ENCODE data around the gene CAGE1. TPM values are rescaled to one million over a fixed set of nuclear protein-coding genes. Genes with fewer than 3 reads are reported as not detected.

CAGE1 gene
- total and polyA plus RNA-seq, 10 of the 15 experiments (the other 5 are each of a cell fraction or from before 2014, with no cell fraction given): 0.03 to 0.42 (median 0.08) TPM; not detected in 3

DNA sequence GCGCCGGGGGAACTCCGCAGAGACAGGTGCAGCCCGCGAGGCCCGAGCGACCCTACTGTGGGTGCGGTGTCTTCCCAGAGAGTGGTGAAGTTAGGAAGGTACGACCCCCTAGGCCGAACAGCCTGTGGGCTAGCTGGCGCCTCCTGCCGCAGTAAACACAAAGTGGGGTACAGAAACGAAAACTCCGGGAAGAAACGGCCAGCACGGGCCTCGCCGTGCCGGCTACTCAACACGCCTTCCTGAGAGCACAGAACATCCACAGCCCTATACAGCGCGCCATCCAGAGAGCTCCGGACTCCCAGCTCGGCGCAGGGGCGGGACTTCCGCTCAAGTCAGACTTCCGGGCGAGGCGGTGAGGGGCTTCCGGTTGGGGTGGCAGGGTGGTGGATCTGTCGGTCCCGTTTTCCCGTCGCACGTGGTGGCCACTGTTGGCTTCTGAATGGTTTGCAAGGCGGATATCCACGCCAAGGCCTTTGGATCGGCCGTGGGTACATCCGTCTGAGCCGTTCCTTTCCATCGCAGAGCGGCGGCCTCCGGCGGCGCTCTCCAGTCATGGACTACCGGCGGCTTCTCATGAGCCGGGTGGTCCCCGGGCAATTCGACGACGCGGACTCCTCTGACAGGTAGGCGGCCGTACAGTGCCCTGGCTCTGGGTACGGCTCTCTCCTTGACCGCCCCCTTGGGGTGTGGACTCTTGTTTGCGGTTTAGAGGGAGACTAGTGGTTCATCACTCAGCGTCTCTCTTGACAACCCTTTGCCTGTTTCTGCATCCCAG, at the start of gene CAGE1, which contains the start of gene RIOK1 (continued):
- TF ChIP-seq, protein P1, sequence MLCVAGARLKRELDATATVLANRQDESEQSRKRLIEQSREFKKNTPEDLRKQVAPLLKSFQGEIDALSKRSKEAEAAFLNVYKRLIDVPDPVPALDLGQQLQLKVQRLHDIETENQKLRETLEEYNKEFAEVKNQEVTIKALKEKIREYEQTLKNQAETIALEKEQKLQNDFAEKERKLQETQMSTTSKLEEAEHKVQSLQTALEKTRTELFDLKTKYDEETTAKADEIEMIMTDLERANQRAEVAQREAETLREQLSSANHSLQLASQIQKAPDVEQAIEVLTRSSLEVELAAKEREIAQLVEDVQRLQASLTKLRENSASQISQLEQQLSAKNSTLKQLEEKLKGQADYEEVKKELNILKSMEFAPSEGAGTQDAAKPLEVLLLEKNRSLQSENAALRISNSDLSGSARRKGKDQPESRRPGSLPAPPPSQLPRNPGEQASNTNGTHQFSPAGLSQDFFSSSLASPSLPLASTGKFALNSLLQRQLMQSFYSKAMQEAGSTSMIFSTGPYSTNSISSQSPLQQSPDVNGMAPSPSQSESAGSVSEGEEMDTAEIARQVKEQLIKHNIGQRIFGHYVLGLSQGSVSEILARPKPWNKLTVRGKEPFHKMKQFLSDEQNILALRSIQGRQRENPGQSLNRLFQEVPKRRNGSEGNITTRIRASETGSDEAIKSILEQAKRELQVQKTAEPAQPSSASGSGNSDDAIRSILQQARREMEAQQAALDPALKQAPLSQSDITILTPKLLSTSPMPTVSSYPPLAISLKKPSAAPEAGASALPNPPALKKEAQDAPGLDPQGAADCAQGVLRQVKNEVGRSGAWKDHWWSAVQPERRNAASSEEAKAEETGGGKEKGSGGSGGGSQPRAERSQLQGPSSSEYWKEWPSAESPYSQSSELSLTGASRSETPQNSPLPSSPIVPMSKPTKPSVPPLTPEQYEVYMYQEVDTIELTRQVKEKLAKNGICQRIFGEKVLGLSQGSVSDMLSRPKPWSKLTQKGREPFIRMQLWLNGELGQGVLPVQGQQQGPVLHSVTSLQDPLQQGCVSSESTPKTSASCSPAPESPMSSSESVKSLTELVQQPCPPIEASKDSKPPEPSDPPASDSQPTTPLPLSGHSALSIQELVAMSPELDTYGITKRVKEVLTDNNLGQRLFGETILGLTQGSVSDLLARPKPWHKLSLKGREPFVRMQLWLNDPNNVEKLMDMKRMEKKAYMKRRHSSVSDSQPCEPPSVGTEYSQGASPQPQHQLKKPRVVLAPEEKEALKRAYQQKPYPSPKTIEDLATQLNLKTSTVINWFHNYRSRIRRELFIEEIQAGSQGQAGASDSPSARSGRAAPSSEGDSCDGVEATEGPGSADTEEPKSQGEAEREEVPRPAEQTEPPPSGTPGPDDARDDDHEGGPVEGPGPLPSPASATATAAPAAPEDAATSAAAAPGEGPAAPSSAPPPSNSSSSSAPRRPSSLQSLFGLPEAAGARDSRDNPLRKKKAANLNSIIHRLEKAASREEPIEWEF (IDR thresholded peaks at IDR 0.05; ENCODE audit: insufficient replicate concordance, low read depth, low read length): no peak
- TF ChIP-seq POLR2AphosphoS5 (IDR thresholded peaks at IDR 0.05; ENCODE audit: low read length) (peak; percentile 99), ZBED1 (IDR thresholded peaks at IDR 0.05; ENCODE audit: borderline replicate concordance) (peak; percentile 49; the same call in 1 of the 2 replicates), MXI1 (IDR thresholded peaks at IDR 0.05; ENCODE audit: low read depth, low read length) (peak; percentile 95), SMAD1 (IDR thresholded peaks at IDR 0.05; ENCODE audit: low read depth, partially characterized antibody) (peak; percentile 44), PAX8 (IDR thresholded peaks at IDR 0.05) (no peak), SREBF1 (IDR thresholded peaks at IDR 0.05; ENCODE audit: low read length) (no peak), IRF4 (IDR thresholded peaks at IDR 0.05; ENCODE audit: low read depth, low read length) (peak; percentile 46), IKZF2 (IDR thresholded peaks at IDR 0.05) (peak; percentile 45 to 74), HDAC6 (IDR thresholded peaks at IDR 0.05; ENCODE audit: unreplicated experiment) (peak; percentile 55), SMARCA5 (IDR thresholded peaks at IDR 0.05) (no peak), SRF (IDR thresholded peaks at IDR 0.05; ENCODE audit: low read depth in 2 of 2, low read length in 2 of 2) (no peak), STAT3 (IDR thresholded peaks at IDR 0.05; ENCODE audit: low read depth, low read length) (no peak), ZSCAN29 (IDR thresholded peaks at IDR 0.05) (no peak), SIN3A (IDR thresholded peaks at IDR 0.05; ENCODE audit: low read depth, low read length) (peak; percentile 79)
- TF ChIP-seq, protein P2, sequence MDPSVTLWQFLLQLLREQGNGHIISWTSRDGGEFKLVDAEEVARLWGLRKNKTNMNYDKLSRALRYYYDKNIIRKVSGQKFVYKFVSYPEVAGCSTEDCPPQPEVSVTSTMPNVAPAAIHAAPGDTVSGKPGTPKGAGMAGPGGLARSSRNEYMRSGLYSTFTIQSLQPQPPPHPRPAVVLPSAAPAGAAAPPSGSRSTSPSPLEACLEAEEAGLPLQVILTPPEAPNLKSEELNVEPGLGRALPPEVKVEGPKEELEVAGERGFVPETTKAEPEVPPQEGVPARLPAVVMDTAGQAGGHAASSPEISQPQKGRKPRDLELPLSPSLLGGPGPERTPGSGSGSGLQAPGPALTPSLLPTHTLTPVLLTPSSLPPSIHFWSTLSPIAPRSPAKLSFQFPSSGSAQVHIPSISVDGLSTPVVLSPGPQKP (IDR thresholded peaks at IDR 0.05; ENCODE audit: low read depth, low read length): peak; percentile 78
- TF ChIP-seq, protein P3, sequence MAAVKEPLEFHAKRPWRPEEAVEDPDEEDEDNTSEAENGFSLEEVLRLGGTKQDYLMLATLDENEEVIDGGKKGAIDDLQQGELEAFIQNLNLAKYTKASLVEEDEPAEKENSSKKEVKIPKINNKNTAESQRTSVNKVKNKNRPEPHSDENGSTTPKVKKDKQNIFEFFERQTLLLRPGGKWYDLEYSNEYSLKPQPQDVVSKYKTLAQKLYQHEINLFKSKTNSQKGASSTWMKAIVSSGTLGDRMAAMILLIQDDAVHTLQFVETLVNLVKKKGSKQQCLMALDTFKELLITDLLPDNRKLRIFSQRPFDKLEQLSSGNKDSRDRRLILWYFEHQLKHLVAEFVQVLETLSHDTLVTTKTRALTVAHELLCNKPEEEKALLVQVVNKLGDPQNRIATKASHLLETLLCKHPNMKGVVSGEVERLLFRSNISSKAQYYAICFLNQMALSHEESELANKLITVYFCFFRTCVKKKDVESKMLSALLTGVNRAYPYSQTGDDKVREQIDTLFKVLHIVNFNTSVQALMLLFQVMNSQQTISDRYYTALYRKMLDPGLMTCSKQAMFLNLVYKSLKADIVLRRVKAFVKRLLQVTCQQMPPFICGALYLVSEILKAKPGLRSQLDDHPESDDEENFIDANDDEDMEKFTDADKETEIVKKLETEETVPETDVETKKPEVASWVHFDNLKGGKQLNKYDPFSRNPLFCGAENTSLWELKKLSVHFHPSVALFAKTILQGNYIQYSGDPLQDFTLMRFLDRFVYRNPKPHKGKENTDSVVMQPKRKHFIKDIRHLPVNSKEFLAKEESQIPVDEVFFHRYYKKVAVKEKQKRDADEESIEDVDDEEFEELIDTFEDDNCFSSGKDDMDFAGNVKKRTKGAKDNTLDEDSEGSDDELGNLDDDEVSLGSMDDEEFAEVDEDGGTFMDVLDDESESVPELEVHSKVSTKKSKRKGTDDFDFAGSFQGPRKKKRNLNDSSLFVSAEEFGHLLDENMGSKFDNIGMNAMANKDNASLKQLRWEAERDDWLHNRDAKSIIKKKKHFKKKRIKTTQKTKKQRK (IDR thresholded peaks at IDR 0.05; ENCODE audit: low read depth, low read length): no peak
- TF ChIP-seq, protein P4, sequence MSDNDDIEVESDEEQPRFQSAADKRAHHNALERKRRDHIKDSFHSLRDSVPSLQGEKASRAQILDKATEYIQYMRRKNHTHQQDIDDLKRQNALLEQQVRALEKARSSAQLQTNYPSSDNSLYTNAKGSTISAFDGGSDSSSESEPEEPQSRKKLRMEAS (IDR thresholded peaks at IDR 0.05; ENCODE audit: low read depth, low read length): peak; percentile 91
- TF ChIP-seq, protein P5, sequence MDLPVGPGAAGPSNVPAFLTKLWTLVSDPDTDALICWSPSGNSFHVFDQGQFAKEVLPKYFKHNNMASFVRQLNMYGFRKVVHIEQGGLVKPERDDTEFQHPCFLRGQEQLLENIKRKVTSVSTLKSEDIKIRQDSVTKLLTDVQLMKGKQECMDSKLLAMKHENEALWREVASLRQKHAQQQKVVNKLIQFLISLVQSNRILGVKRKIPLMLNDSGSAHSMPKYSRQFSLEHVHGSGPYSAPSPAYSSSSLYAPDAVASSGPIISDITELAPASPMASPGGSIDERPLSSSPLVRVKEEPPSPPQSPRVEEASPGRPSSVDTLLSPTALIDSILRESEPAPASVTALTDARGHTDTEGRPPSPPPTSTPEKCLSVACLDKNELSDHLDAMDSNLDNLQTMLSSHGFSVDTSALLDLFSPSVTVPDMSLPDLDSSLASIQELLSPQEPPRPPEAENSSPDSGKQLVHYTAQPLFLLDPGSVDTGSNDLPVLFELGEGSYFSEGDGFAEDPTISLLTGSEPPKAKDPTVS (IDR thresholded peaks at IDR 0.05; ENCODE audit: low read depth, low read length): no peak

Measured in GM12878 (cell line).